ENCODE results near the gene GJA8. TPM values are rescaled to one million over a fixed set of nuclear protein-coding genes. Genes with fewer than 3 reads are reported as not detected.

Gene GJA8
- total and polyA plus RNA-seq, 4 donors = not detected

- Histone ChIP-seq H3K27me3 (ENCODE audit: control insufficient read depth in 3 of 3, insufficient read depth in 3 of 3, low read length in 2 of 3) (no peaks in the 10 kb centered on the region), H3K36me3 (ENCODE audit: control insufficient read depth in 4 of 4, insufficient read depth in 4 of 4, low read length in 4 of 4) (no peaks in the 10 kb centered on the region), H3K27ac (ENCODE audit: low read depth in 1 of 2, low read length in 1 of 2) (no peak overlapping the region), H3K9me3 (ENCODE audit: control insufficient read depth in 4 of 4, insufficient read depth in 3 of 4, low read length in 3 of 4) (no peaks in the 10 kb centered on the region), H3K9ac (ENCODE audit: insufficient read depth in 1 of 2, low read length in 2 of 2) (no peak overlapping the region), H3K4me1 (ENCODE audit: control insufficient read depth in 5 of 5, insufficient read depth in 5 of 5, low read length in 5 of 5) (peaks cover 0 to 14% (median 0%) of the 10 kb centered on the region in 5 donors), H3K4me3 (no peak overlapping the region)
- TF ChIP-seq CTCF (IDR thresholded peaks at IDR 0.05; ENCODE audit: control extremely low read depth, extremely low read depth) = no peak
- ATAC-seq (ENCODE audit: insufficient read depth, low FRiP score) (no peak), DNase-seq (no peak)
- WGBS, 2 donors = 58 to 70% methylated on average over 8 of the region's 8 CpGs
These were observed 5.4 kb upstream of the GJA8 start for GRCh38 chr1:147897029-147897752.

- no peaks in the 10 kb centered on the region for H3K27me3 ChIP-seq (ENCODE audit: control insufficient read depth in 3 of 3, insufficient read depth in 3 of 3, low read length in 2 of 3)
- no peak for TF ChIP-seq CTCF (IDR thresholded peaks at IDR 0.05; ENCODE audit: control extremely low read depth, extremely low read depth)
These were observed 4.8 kb upstream of the GJA8 start for GRCh38 chr1:147897789-147898188.

GRCh38 chr1:147904726-147905125 lies 2.1 kb downstream of the GJA8 start:
- Histone ChIP-seq H3K9ac (ENCODE audit: insufficient read depth in 1 of 2, low read length in 2 of 2) (no peak overlapping the region), H3K4me3 (no peak overlapping the region), H3K9me3 (ENCODE audit: control insufficient read depth in 4 of 4, insufficient read depth in 3 of 4, low read length in 3 of 4) (no peaks in the 10 kb centered on the region), H3K27ac (ENCODE audit: low read depth in 1 of 2, low read length in 1 of 2) (no peak overlapping the region), H3K36me3 (ENCODE audit: control insufficient read depth in 4 of 4, insufficient read depth in 4 of 4, low read length in 4 of 4) (no peaks in the 10 kb centered on the region), H3K27me3 (ENCODE audit: control insufficient read depth in 3 of 3, insufficient read depth in 3 of 3, low read length in 2 of 3) (no peaks in the 10 kb centered on the region), H3K4me1 (ENCODE audit: control insufficient read depth in 5 of 5, insufficient read depth in 5 of 5, low read length in 5 of 5) (no peaks in the 10 kb centered on the region)
- no peak for TF ChIP-seq CTCF (IDR thresholded peaks at IDR 0.05; ENCODE audit: control extremely low read depth, extremely low read depth)
- 46 to 71% methylated on average over 3 of the region's 3 CpGs for WGBS, 2 donors
- no peak for DNase-seq
- ATAC-seq (ENCODE audit: insufficient read depth, low FRiP score) = no peak

More at GRCh38 chr1:147897789-147898188, 4.8 kb upstream of the GJA8 start:
- ATAC-seq (ENCODE audit: insufficient read depth, low FRiP score) (no peak), DNase-seq (no peak)
- no peaks in the 10 kb centered on the region for H3K36me3 ChIP-seq (ENCODE audit: control insufficient read depth in 4 of 4, insufficient read depth in 4 of 4, low read length in 4 of 4)
- no peak overlapping the region for H3K9ac ChIP-seq (ENCODE audit: insufficient read depth in 1 of 2, low read length in 2 of 2)
- H3K27ac ChIP-seq (ENCODE audit: low read depth in 1 of 2, low read length in 1 of 2) = no peak overlapping the region
- no peaks in the 10 kb centered on the region for H3K9me3 ChIP-seq (ENCODE audit: control insufficient read depth in 4 of 4, insufficient read depth in 3 of 4, low read length in 3 of 4)
- 89 to 92% methylated on average over 4 of the region's 4 CpGs for WGBS, 2 donors
- H3K4me3 ChIP-seq = no peak overlapping the region
- H3K4me1 ChIP-seq (ENCODE audit: control insufficient read depth in 5 of 5, insufficient read depth in 5 of 5, low read length in 5 of 5) = peaks cover 0 to 9% (median 0%) of the 10 kb centered on the region in 5 donors

All from lung (tissue), 12 donors.